RWPE2 (cell line): Measurements from ENCODE around the gene SLC38A4.

Experiments used
- ATAC-seq: fragments of 200-7000 bp; cut with Tn5 transposase; 3 replicates; pipeline ENCODE4 v1.9.1; 2021; ENCODE audit warnings: low read depth
- DNase-seq: peaks from one replicate; pipeline ENCODE4 v3.0.0-alpha.2; 2020; ENCODE audit warnings: low spot score
- H3K27ac ChIP-seq: fragments of 450-650 bp; 2 replicates; pipeline ENCODE4 v1.5.1; 2017; ENCODE audit warnings: mild to moderate bottlenecking; ENCODE audit not compliant: poor library complexity, severe bottlenecking
- H3K27me3 ChIP-seq: fragments of 250-450 bp; sonication (Bioruptor Pico); 2 replicates; pipeline ENCODE4 v1.5.1; 2021; ENCODE audit warnings: mild to moderate bottlenecking, moderate library complexity; ENCODE audit not compliant: insufficient read depth, poor library complexity, severe bottlenecking
- H3K36me3 ChIP-seq: fragments of 250-450 bp; sonication (Bioruptor Pico); 2 replicates; pipeline ENCODE4 v1.5.1; 2020; ENCODE audit warnings: low read depth, mild to moderate bottlenecking, moderate library complexity
- H3K4me1 ChIP-seq: fragments of 250-450 bp; sonication (Bioruptor Pico); 2 replicates; pipeline ENCODE4 v1.5.1; 2021; ENCODE audit warnings: mild to moderate bottlenecking, moderate library complexity; ENCODE audit not compliant: insufficient read depth, poor library complexity, severe bottlenecking
- H3K4me3 ChIP-seq: fragments of 250-450 bp; sonication (Bioruptor Pico); 2 replicates; pipeline ENCODE4 v1.5.1; 2021; ENCODE audit warnings: mild to moderate bottlenecking, moderate library complexity; ENCODE audit not compliant: severe bottlenecking
- H3K9me3 ChIP-seq: fragments of 250-450 bp; sonication (Bioruptor Pico); 2 replicates; pipeline ENCODE4 v1.5.1; 2021; ENCODE audit warnings: mild to moderate bottlenecking, moderate library complexity; ENCODE audit not compliant: severe bottlenecking
- TF ChIP-seq, protein P1 (sequence below): fragments of 450-650 bp; IDR thresholded peaks from one replicate; pipeline ENCODE4 v1.5.1; 2017; ENCODE audit warnings: mild to moderate bottlenecking, moderate library complexity; ENCODE audit not compliant: poor library complexity, severe bottlenecking

Gene SLC38A4

DNA sequence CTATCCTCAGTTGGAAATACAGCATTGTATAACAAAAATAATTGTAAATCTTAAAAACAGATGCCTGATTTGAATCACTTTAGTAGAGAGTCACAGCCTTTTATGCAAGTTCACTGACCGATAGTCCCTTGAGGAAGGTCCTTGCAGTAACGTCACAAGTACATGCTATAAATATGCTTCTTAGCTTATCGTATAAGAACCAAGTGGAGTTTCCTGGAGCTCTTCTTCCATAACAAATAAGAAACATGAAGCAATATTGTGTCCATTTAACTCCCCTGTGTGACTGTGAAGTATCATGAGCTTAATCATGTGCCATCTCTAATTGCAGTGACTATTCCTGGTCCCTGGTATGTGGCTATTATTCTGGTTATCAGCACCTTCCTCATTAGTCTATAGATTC, 107.9 kb downstream of the SLC38A4 start:
- no peak overlapping the region for H3K27ac ChIP-seq
- no peak for ATAC-seq
- DNase-seq = no peak
- H3K4me3 ChIP-seq = no peak overlapping the region
- H3K4me1 ChIP-seq = no peaks in the 10 kb centered on the region
- H3K27me3 ChIP-seq = no peaks in the 10 kb centered on the region
- TF ChIP-seq, protein P1, sequence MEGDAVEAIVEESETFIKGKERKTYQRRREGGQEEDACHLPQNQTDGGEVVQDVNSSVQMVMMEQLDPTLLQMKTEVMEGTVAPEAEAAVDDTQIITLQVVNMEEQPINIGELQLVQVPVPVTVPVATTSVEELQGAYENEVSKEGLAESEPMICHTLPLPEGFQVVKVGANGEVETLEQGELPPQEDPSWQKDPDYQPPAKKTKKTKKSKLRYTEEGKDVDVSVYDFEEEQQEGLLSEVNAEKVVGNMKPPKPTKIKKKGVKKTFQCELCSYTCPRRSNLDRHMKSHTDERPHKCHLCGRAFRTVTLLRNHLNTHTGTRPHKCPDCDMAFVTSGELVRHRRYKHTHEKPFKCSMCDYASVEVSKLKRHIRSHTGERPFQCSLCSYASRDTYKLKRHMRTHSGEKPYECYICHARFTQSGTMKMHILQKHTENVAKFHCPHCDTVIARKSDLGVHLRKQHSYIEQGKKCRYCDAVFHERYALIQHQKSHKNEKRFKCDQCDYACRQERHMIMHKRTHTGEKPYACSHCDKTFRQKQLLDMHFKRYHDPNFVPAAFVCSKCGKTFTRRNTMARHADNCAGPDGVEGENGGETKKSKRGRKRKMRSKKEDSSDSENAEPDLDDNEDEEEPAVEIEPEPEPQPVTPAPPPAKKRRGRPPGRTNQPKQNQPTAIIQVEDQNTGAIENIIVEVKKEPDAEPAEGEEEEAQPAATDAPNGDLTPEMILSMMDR = no peak
- no peaks in the 10 kb centered on the region for H3K9me3 ChIP-seq
- H3K36me3 ChIP-seq = no peaks in the 10 kb centered on the region

DNA sequence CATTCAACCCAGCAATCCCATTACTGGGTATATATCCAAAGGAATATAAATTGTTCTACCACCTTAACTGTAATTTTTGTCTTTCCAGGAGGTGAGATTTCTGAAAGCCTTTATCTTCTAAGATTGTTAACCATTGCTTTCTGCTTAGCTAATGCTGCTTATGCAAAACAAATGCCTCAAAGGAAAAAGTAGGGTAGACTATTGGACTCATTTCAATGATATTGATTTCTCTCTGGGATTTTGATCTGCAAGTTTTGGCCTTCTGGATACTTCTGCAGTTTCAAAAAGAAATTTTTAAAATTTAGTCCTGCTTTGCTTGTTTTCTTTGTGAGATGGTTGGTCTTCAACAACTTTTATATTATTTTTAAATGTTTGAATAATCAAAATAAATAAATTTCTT, 108.6 kb downstream of the SLC38A4 start:
- Histone ChIP-seq H3K4me3 (no peak overlapping the region), H3K9me3 (no peaks in the 10 kb centered on the region), H3K36me3 (no peaks in the 10 kb centered on the region), H3K27me3 (no peaks in the 10 kb centered on the region), H3K27ac (no peak overlapping the region), H3K4me1 (no peaks in the 10 kb centered on the region)
- DNase-seq (no peak), ATAC-seq (no peak)
- TF ChIP-seq, protein P1 = no peak
